Ectodermal cell (in vitro differentiated cells): ENCODE data around the gene EFHC1.
"Not testable (repeated sequence)": the region's sequence is repeated elsewhere in the genome, so short reads cannot be mapped to it uniquely, and the experiment has no call there.

ENCODE experiments used
- H3K27ac ChIP-seq: 2 replicates; pipeline ENCODE4 v1.7.0; 2013; ENCODE audit warnings: mild to moderate bottlenecking, low read depth, low read length; ENCODE audit not compliant: insufficient read depth, poor library complexity, severe bottlenecking
- H3K27me3 ChIP-seq: 2 replicates; pipeline ENCODE4 v1.7.0; 2013; ENCODE audit warnings: mild to moderate bottlenecking, low read length; ENCODE audit not compliant: insufficient read depth, control insufficient read depth, poor library complexity, severe bottlenecking
- H3K36me3 ChIP-seq: one replicate; pipeline ENCODE4 v1.7.0; 2013; ENCODE audit warnings: low read length; ENCODE audit not compliant: control insufficient read depth, insufficient read depth
- H3K4me1 ChIP-seq: one replicate; pipeline ENCODE4 v1.7.0; 2013; ENCODE audit warnings: low read length; ENCODE audit not compliant: control insufficient read depth, insufficient read depth
- H3K4me3 ChIP-seq: 2 replicates; pipeline ENCODE4 v1.7.0; 2013; ENCODE audit warnings: low read depth, low read length, control low read depth; ENCODE audit not compliant: insufficient read depth
- H3K9me3 ChIP-seq: 2 replicates; pipeline ENCODE4 v1.7.0; 2013; ENCODE audit warnings: mild to moderate bottlenecking, low read length, moderate library complexity; ENCODE audit not compliant: control insufficient read depth
- WGBS, 2 experiments: methylation state at CpG; one replicate each; pipeline ENCODE4 v1.1.7; 2013; ENCODE audit warnings: missing lambda C conversion rate in 2 of 2; 5-methylcytosine and 5-hydroxymethylcytosine counted together

The EFHC1 gene

GRCh38 chr6:52424513-52424912 lies 4.4 kb downstream of the EFHC1 start:
- H3K4me1 ChIP-seq: no peaks in the 10 kb centered on the region
- H3K27me3 ChIP-seq: no peaks in the 10 kb centered on the region
- H3K27ac ChIP-seq: no peak overlapping the region
- WGBS, 2 experiments: 79 to 87% methylated on average over 2 of the region's 2 CpGs
- H3K9me3 ChIP-seq: no peaks in the 10 kb centered on the region
- H3K4me3 ChIP-seq: no peak overlapping the region
- H3K36me3 ChIP-seq: no peaks in the 10 kb centered on the region

- H3K27ac ChIP-seq: no peak overlapping the region
- no peak overlapping the region for H3K4me3 ChIP-seq
- no peaks in the 10 kb centered on the region for H3K4me1 ChIP-seq
- H3K9me3 ChIP-seq: no peaks in the 10 kb centered on the region
- H3K36me3 ChIP-seq: no peaks in the 10 kb centered on the region
- H3K27me3 ChIP-seq: no peaks in the 10 kb centered on the region
Measured at GRCh38 chr6:52426667-52427066, 6.5 kb downstream of the EFHC1 start.

DNA sequence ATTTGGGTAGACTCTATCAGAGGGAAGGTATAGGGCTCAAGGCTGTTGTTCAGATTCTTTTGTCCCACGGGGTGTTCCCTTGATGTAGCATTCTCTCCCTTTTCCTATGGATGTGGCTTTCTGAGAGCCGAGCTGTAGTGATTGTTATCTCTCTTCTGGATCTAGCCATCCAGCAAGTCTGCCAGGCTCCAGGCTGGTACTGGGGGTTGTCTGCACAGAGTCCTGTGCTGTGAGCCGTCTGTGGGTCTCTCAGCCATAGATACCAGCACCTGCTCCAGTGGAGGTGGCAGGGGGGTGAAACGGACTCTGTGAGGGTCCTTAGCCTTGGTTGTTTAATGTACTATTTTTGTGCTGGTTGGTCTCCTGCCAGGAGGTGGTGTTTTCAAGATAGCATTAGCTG lies 13.2 kb downstream of the EFHC1 start:
- WGBS, 2 experiments: 86 to 88% methylated on average over 4 of the region's 4 CpGs
- not testable (repeated sequence) for H3K9me3 ChIP-seq

DNA sequence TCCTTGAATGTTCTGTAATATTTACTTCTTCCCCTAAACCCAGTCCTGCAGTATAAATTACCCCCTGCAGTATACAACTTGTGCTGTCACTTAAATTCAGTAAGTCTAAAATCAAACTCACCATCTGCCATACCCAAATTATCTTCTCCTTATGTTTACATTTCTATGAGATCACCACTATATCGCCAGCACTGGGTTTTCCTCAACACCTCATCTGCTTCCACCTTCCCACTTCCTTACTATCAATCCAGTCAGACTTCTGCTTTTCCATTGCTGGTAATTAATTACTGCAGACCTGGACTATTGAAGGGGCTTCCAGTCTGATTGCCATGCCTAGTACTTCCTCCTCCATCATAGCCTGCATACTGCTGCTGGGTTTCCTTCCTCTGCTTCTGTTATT lies 15.2 kb downstream of the EFHC1 start:
- Histone ChIP-seq H3K9me3 (no peaks in the 10 kb centered on the region), H3K36me3 (no peaks in the 10 kb centered on the region), H3K27me3 (no peaks in the 10 kb centered on the region), H3K27ac (no peak overlapping the region), H3K4me3 (no peak overlapping the region), H3K4me1 (no peaks in the 10 kb centered on the region)
- WGBS, 2 experiments: 84 to 92% methylated on average over 1 of the region's 1 CpG

More for the DNA sequence above, 13.2 kb downstream of the EFHC1 start:
- not testable (repeated sequence) for H3K27ac ChIP-seq, H3K4me1 ChIP-seq, H3K4me3 ChIP-seq, H3K36me3 ChIP-seq, H3K27me3 ChIP-seq

DNA sequence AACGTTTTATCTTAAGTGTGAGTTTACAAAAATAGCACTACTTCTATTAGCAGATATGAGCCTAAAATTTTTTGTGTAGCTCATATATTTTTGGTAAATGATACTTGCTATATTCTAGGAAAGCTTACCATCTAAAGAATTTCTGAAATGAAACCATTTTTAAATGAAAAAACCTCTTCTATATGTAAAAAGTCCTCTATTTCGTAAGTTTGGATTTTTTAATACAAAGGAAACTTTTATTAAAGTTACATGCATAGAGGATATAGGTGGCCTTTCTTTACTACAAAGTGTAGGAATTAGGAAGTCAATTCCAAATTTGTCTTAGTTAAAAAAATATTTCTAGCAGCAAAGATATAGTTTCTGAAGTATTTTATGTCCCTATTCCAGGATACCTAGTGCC lies 18.8 kb downstream of the EFHC1 start:
- Histone ChIP-seq H3K4me3 (no peak overlapping the region), H3K27me3 (no peaks in the 10 kb centered on the region), H3K27ac (no peak overlapping the region), H3K9me3 (no peaks in the 10 kb centered on the region), H3K4me1 (no peaks in the 10 kb centered on the region), H3K36me3 (no peaks in the 10 kb centered on the region)
- WGBS, 2 experiments: 100% methylated on average over 2 of the region's 2 CpGs; no CpG with 5 or more reads in 1 of the 2 experiments

DNA sequence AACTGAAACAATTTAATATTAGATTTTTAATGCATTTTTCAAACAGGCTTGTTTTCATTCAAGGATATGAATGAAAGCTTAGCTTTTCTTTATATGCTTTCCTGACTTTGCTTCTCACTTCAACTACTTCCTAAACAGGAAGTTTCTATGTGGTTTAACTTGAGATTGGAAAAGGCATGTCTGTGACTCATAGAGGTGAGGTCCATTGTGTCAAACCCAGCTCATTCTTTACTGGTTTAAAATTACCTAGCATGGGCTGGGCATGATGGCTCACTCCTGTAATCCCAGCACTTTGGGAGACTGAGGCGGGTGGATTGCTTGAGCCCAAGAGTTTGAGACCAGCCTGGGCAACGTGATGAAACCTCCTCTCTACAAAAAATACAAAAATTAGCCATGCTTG lies 34.4 kb downstream of the EFHC1 start:
- Histone ChIP-seq H3K27ac (no peak overlapping the region), H3K27me3 (no peaks in the 10 kb centered on the region), H3K36me3 (no peaks in the 10 kb centered on the region), H3K4me3 (no peak overlapping the region), H3K9me3 (no peaks in the 10 kb centered on the region), H3K4me1 (no peaks in the 10 kb centered on the region)
- WGBS, 2 experiments: 61 to 71% methylated on average over 2 of the region's 2 CpGs

DNA sequence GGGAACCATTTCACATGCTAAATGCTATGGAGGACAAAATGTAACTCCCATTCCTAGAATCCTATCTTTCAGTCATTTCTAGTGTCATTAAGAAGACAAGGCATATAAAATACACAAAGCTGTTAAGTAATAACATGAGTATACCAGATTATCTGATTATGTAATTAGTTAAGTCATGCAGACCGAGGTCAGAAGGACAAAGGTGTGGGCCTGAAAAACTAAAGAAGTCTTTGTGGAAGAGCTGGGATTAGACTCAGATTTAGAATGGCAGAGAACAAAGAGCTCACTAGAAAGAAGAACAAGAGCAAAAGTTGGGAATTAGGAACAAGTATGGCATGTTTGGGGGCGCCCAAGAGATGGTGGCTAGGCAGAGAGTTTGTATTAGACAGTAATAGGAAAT lies 37.0 kb downstream of the EFHC1 start:
- H3K27me3 ChIP-seq: no peaks in the 10 kb centered on the region
- no peaks in the 10 kb centered on the region for H3K36me3 ChIP-seq
- no peak overlapping the region for H3K27ac ChIP-seq
- no peaks in the 10 kb centered on the region for H3K4me1 ChIP-seq
- 79 to 83% methylated on average over 2 of the region's 2 CpGs for WGBS, 2 experiments
- no peak overlapping the region for H3K4me3 ChIP-seq
- no peaks in the 10 kb centered on the region for H3K9me3 ChIP-seq

DNA sequence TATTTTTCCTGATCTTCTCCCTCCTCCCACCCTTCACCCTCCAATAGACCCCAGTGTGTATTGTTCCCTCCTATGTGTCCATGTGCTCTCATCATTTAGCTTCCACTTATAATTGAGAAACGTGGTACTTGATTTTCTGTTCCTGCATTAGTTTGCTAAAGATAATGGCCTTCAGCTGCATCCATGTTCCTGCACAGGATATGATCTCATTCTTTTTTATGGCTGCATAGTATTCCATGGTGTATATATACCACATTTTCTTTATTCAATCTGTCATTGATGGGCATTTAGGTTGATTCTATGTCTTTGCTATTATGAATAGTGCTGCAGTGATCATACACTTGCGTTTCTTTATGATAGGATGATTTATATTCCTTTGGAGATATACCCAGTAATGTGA lies 41.1 kb downstream of the EFHC1 start:
- not testable (repeated sequence) for H3K36me3 ChIP-seq, H3K27ac ChIP-seq, H3K4me3 ChIP-seq, H3K27me3 ChIP-seq, H3K4me1 ChIP-seq, H3K9me3 ChIP-seq
- WGBS, 2 experiments: 87 to 94% methylated on average over 2 of the region's 2 CpGs

DNA sequence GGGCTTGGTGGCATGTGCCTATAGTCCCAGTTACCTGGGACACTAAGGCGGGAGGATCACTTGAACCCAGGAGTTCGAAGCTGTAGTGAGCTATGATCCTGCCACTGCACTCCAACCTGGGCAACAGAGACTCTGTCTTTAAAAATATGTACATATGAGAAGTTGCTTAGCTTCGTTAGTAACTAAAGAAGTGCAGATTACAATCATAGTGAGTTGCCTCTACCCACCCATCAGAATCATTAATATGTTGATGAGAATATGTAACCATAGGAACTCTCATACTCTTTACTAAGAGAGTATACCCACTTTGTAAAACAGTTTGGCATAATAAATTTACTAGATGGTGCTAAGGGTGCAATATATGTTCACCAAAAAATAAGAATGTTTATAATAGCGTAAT lies 54.0 kb downstream of the EFHC1 start:
- Histone ChIP-seq H3K27ac (no peak overlapping the region), H3K27me3 (no peaks in the 10 kb centered on the region), H3K4me3 (no peak overlapping the region), H3K36me3 (no peaks in the 10 kb centered on the region), H3K9me3 (no peaks in the 10 kb centered on the region), H3K4me1 (no peaks in the 10 kb centered on the region)
- 88 to 93% methylated on average over 2 of the region's 4 CpGs for WGBS, 2 experiments

DNA sequence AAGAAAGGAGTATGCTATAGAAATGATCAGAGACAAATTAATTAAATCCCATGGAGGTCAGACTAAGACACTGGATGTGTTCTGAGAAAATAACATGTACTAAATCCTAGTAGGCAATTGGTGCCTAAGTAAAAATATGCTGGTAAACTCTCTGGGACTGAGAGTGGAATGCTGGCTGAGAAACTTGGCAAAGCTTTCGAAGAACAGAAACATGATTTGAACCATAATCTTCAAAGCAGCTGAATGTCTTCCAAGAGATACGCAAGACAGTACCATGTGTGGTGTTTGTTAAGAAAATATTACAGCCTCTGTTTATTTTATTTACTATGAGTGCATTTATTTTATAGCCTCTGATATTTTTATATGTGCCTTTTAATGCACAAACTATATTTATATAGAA lies 55.2 kb downstream of the EFHC1 start:
- no peaks in the 10 kb centered on the region for H3K9me3 ChIP-seq
- no peak overlapping the region for H3K4me3 ChIP-seq
- H3K27me3 ChIP-seq: no peaks in the 10 kb centered on the region
- H3K4me1 ChIP-seq: no peaks in the 10 kb centered on the region
- 98 to 100% methylated on average over 2 of the region's 2 CpGs for WGBS, 2 experiments
- H3K36me3 ChIP-seq: no peaks in the 10 kb centered on the region
- no peak overlapping the region for H3K27ac ChIP-seq

- no peak overlapping the region for H3K4me3 ChIP-seq
- H3K9me3 ChIP-seq: no peaks in the 10 kb centered on the region
- no peaks in the 10 kb centered on the region for H3K36me3 ChIP-seq
- H3K4me1 ChIP-seq: no peaks in the 10 kb centered on the region
- no peak overlapping the region for H3K27ac ChIP-seq
- no peaks in the 10 kb centered on the region for H3K27me3 ChIP-seq
- 96 to 97% methylated on average over 7 of the region's 7 CpGs for WGBS, 2 experiments
Measured at GRCh38 chr6:52482903-52483670, 62.9 kb downstream of the EFHC1 start.
